HEK293T (cell line): ENCODE results near the gene FAM107B.

Experiments used
- CTCF ChIA-PET: fragments of 350-600 bp; formaldehyde crosslinking; extraction: SDS; loops from one replicate; lab custom pipeline; 2021; ENCODE audit warnings: antibody characterized with exemption, inconsistent platforms; lab: Yijun Ruan, JAX
- POLR2A ChIA-PET: fragments of 350-600 bp; formaldehyde crosslinking; extraction: SDS; loops from one replicate; lab custom pipeline; 2020; ENCODE audit warnings: antibody characterized with exemption, inconsistent platforms; lab: Yijun Ruan, JAX
- DNase-seq: peaks from one replicate; pipeline ENCODE4 v3.0.0; 2012; ENCODE audit warnings: mixed read lengths; ENCODE audit errors: extremely low spot score
- ARNT ChIP-seq: fragments of 450-650 bp; IDR thresholded peaks from 2 replicates; pipeline ENCODE4 v1.6.1; 2017; ENCODE audit warnings: mild to moderate bottlenecking
- BHLHE40 ChIP-seq: fragments of 450-650 bp; IDR thresholded peaks from 2 replicates; pipeline ENCODE4 v1.6.1; 2016; ENCODE audit warnings: mild to moderate bottlenecking, moderate library complexity, borderline replicate concordance
- CTBP1 ChIP-seq: fragments of 450-650 bp; IDR thresholded peaks from 2 replicates; pipeline ENCODE4 v1.6.1; 2016; ENCODE audit warnings: borderline replicate concordance
- ELF4 ChIP-seq: fragments of 450-650 bp; IDR thresholded peaks from 2 replicates; pipeline ENCODE4 v1.6.1; 2017; ENCODE audit warnings: antibody characterized with exemption
- FOXA1 ChIP-seq: fragments of 450-650 bp; IDR thresholded peaks from 2 replicates; pipeline ENCODE4 v1.6.1; 2016; ENCODE audit warnings: mild to moderate bottlenecking
- FOXK2 ChIP-seq: fragments of 450-650 bp; IDR thresholded peaks from 2 replicates; pipeline ENCODE4 v1.6.1; 2016; ENCODE audit warnings: mild to moderate bottlenecking
- FOXM1 ChIP-seq: fragments of 450-650 bp; IDR thresholded peaks from 2 replicates; pipeline ENCODE4 v1.6.1; 2017; ENCODE audit warnings: mild to moderate bottlenecking, borderline replicate concordance
- HDGF ChIP-seq: fragments of 450-650 bp; IDR thresholded peaks from 2 replicates; pipeline ENCODE4 v1.6.1; 2017; ENCODE audit warnings: antibody characterized with exemption, borderline replicate concordance
- L3MBTL2 ChIP-seq: fragments of 450-650 bp; conservative IDR thresholded peaks from 2 replicates; pipeline ENCODE4 v1.6.1; 2016; ENCODE audit warnings: mild to moderate bottlenecking
- LEF1 ChIP-seq: fragments of 450-650 bp; IDR thresholded peaks from 2 replicates; pipeline ENCODE4 v1.6.1; 2017; ENCODE audit warnings: mild to moderate bottlenecking, borderline replicate concordance
- NFRKB ChIP-seq: fragments of 450-650 bp; IDR thresholded peaks from 2 replicates; pipeline ENCODE4 v1.6.1; 2016; ENCODE audit warnings: mild to moderate bottlenecking, moderate library complexity
- SP1 ChIP-seq: fragments of 450-650 bp; IDR thresholded peaks from 2 replicates; pipeline ENCODE4 v1.6.1; 2017
- SUZ12 ChIP-seq: fragments of 450-650 bp; IDR thresholded peaks from 2 replicates; pipeline ENCODE4 v1.6.1; 2016; ENCODE audit warnings: mild to moderate bottlenecking
- TARDBP ChIP-seq: fragments of 450-650 bp; IDR thresholded peaks from 2 replicates; pipeline ENCODE4 v1.6.1; 2016
- ZNF384 ChIP-seq: fragments of 450-650 bp; IDR thresholded peaks from 2 replicates; pipeline ENCODE4 v1.6.1; 2016
- TF ChIP-seq, protein P1 (sequence below): fragments of 450-650 bp; IDR thresholded peaks from 2 replicates; pipeline ENCODE4 v1.6.1; 2016

Gene FAM107B

DNA sequence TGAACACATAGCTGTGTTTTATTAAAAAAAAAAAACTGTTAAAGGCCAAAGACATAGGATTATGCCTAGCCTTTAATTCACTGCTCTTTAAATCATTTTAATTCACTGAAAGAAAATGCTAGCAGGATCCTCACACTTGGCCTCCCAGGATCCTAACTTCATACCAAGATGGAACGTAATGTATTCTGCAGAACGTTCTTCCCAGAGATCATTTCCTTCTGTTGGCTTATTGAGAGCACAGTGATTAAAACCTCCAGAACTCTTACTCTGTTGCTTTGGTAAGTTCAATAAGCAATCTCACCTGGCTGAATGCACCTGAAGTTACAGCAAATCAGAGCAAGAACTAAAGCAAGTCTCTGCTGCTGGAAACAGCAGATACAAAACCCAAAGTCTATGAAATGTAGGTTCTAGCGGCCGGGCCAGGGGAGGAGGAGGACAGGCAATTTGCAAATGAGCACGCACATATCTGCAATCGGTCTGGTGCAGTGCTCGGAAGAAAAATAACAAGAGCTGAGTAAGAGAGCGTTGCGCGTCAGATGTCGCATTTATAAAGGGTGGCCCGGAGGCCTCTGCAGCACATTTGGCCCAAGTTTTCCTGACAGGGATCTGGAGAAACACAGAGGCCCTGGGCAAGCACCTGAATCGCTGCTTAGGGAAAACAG lies 193.9 kb downstream of the FAM107B start:
- TF ChIP-seq ZNF384 (no peak), SP1 (no peak), L3MBTL2 (no peak), SUZ12 (no peak), HDGF (no peak), TARDBP (no peak), NFRKB (no peak), FOXK2 (no peak), LEF1 (no peak), ARNT (no peak), FOXM1 (no peak), CTBP1 (no peak), ELF4 (no peak), BHLHE40 (no peak), FOXA1 (no peak)
- TF ChIP-seq, protein P1, sequence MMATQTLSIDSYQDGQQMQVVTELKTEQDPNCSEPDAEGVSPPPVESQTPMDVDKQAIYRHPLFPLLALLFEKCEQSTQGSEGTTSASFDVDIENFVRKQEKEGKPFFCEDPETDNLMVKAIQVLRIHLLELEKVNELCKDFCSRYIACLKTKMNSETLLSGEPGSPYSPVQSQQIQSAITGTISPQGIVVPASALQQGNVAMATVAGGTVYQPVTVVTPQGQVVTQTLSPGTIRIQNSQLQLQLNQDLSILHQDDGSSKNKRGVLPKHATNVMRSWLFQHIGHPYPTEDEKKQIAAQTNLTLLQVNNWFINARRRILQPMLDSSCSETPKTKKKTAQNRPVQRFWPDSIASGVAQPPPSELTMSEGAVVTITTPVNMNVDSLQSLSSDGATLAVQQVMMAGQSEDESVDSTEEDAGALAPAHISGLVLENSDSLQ, result no peak
- ChIA-PET POLR2A (no interaction called here), CTCF (no interaction called here)
- DNase-seq, result no peak

DNA sequence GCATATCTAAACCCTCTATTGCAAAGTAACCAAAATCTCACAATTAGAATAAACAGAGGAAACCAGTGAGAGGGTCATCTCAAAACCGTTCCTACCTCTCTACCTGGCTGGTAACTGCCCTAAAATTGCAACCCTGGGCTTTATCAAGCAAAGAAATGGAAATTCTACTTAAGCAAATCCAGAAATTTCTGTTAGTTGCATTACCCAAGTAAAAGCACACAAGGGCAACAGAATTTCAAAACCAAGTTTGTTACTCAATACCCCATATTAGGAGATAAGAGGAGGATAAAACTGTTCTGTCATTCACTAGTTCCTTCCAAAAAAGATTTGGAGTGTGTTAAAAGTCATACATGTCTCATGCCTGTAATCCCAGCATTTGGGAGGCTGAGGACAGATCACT lies 195.3 kb downstream of the FAM107B start:
- ChIA-PET POLR2A (no interaction called here), CTCF (no interaction called here)
- DNase-seq, result no peak
- TF ChIP-seq CTBP1 (no peak), BHLHE40 (no peak), ELF4 (no peak), ARNT (no peak), SP1 (no peak), TARDBP (no peak), LEF1 (no peak), ZNF384 (no peak), SUZ12 (no peak), NFRKB (no peak)
- TF ChIP-seq, protein P1, result no peak

DNA sequence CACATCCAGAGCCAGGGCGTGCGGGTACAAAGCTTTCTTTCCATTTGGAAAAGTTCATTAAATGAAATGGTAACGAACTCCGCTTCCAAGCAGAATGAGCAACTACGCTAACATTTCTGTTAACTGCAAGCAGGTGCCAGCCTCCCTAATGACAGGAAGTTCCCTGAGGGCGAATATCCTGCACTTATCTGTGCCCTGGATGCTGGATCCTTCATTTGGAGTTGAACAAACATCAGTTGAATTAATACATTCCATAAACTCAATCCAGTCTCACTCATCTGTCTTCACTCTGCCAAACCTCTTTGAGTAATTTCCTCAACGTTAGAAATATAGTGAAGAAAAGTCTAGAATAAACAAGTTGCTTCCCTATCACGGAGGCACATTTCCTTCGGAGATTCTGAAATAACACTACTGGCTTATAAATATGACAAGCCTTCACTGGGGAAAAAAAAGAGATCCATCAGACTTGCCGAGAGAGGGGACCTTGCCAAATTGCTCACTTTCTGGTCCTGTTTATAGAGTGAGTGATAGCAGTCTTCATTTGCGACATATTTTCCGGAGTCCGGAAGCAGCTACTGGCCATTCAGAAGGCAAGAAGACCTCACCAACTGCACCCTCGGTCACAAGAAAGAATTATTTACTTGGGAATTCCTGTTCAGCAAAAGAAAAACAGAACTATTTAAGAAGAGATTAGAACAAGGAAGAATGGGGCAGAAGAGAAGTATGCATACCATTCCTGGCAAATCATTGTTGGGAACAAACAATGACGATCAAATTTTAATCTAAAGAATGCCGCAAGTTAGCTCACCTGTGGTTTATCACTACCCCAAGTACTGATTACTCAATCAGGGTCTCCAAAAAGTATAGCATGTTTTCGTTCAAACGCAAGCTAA lies 196.4 kb downstream of the FAM107B start:
- DNase-seq, result no peak
- TF ChIP-seq FOXK2, result no peak
- TF ChIP-seq LEF1, result no peak
- no peak for TF ChIP-seq HDGF
- TF ChIP-seq FOXA1, result no peak
- no peak for TF ChIP-seq ELF4
- TF ChIP-seq BHLHE40, result no peak
- TF ChIP-seq NFRKB, result no peak
- TF ChIP-seq, protein P1, result no peak
- no peak for TF ChIP-seq SUZ12
- no peak for TF ChIP-seq CTBP1
- TF ChIP-seq ARNT, result no peak
- no peak for TF ChIP-seq FOXM1
- TF ChIP-seq L3MBTL2, result no peak
- TF ChIP-seq SP1, result no peak
- no peak for TF ChIP-seq TARDBP
- CTCF ChIA-PET, result no interaction called here
- POLR2A ChIA-PET, result no interaction called here

DNA sequence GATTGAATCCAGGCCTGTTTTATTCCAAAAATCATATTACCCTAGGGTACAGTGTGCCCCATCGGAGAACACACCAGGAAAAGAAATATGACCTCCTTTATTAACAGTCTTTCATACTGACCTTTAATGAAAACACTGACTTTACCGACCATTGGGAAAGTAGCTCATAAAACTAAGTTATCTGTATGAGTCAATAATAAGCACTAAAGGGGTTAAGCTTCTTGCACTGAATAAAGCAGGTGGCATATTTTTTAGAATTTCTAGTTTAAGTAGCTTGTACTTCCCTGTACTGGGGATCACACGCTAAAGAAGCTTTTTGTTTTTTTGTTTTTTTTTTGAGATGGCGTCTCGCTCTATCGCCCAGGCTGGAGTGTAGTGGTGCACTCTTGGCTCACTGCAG lies 199.8 kb downstream of the FAM107B start:
- TF ChIP-seq NFRKB (no peak), BHLHE40 (no peak), ZNF384 (no peak), ELF4 (no peak), L3MBTL2 (no peak), SUZ12 (no peak), FOXA1 (no peak), HDGF (no peak), CTBP1 (no peak)
- TF ChIP-seq, protein P1, result no peak
- no peak for DNase-seq
- ChIA-PET POLR2A (interaction anchor here (1.2 to 1.4 kb wide), 2 partner anchors 116 to 379 kb away, joined by 3 to 4 read pairs; partner anchors contain the start of gene DCLRE1C), CTCF (interaction anchor here (1.0 kb wide), 1 partner anchor 18 kb away, joined by 3 read pairs; no protein-coding TSS in a partner anchor)

DNA sequence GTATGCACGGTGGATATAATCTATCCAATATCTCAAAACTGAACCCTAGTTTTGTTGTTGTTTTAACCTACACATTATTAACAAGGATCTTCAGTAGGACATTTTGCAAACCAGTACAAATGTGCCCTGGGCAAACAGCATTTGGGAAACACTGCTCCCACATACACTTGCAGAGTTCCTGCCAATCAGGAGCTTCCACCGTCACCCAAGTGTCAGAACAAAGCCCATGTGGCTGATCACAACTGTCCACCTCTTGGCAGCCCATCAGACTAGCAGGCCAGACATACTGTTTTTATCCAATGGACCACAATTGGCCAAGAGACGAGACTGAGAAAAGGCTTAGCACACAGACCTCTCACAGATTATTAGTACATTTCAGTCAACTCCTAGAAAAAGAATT lies 200.4 kb downstream of the FAM107B start:
- POLR2A ChIA-PET, result interaction anchor here (1.2 to 1.4 kb wide), 2 partner anchors 117 to 380 kb away, joined by 3 to 4 read pairs; partner anchors contain the start of gene DCLRE1C
- no peak for DNase-seq
- CTCF ChIA-PET, result interaction anchor here (1.0 kb wide), 1 partner anchor 18 kb away, joined by 3 read pairs; no protein-coding TSS in a partner anchor
- TF ChIP-seq FOXK2, result no peak
- TF ChIP-seq FOXM1, result no peak
- no peak for TF ChIP-seq NFRKB
- TF ChIP-seq LEF1, result no peak
- TF ChIP-seq, protein P1, result no peak
- TF ChIP-seq HDGF, result no peak
- TF ChIP-seq TARDBP, result no peak
- TF ChIP-seq ZNF384, result no peak
- TF ChIP-seq L3MBTL2, result no peak
- TF ChIP-seq ARNT, result no peak
- TF ChIP-seq CTBP1, result no peak
- no peak for TF ChIP-seq BHLHE40
- TF ChIP-seq SUZ12, result no peak
- no peak for TF ChIP-seq FOXA1
- no peak for TF ChIP-seq ELF4
